Activated CD8-positive, alpha-beta memory T cell treated with anti-CD3 and anti-CD28 coated beads, Interleukin-2, amount 50 U/mL, for 48 hours (primary cell): Measurements from ENCODE around the gene SPATA33.

Experiments used
- DNase-seq: peaks from one replicate; pipeline ENCODE4 v3.0.0-alpha.2; 2020

SPATA33 gene

DNA sequence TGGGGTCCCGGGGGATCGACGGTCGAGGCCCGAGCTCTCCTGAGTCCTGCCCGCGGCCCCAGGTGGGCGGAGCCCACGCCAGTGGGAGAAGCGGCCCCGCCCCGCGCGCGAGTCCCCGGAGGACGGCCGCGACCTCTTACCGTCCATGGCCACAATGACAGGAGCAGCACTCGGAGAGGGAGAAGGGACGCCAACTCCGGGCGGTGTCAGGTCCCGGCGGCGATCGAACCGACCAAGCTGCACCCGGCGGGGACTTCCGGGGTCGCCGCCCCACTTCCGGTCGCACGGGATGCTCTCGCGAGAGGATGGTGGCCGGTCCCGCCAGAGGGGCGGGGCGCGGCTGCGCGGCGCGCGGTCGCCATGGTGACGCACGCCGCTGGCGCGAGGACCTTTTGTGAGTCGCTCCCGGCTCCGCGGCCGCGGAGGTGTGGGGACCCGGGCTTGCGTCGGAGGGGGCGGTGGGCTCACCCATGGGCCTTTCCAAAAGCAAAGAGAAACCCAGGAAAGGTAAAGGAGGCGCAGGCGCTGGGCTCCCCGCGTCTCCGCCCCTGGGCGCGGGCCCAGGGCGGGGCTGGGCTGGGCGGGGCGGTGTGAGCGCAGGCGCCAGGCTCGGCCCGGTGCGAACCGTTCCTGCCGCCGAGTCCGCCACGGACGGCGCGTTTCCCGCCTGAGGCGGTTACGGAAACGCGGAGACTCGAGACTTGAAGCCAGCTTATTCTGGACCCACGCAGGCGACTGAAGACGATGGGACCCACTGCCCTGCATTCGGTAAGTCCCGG lies at the start of gene SPATA33, which contains the start of gene CHMP1A:
SPATA33 (plus strand) TSS at position 395 of the 779 bp plus-strand sequence; CDS start at position 471, 76 bp downstream.
CHMP1A (minus strand) TSS at position 267 of the 779 bp plus-strand sequence; CDS start at position 147, 120 bp downstream.
- DNase-seq: peak; percentile 98

DNA sequence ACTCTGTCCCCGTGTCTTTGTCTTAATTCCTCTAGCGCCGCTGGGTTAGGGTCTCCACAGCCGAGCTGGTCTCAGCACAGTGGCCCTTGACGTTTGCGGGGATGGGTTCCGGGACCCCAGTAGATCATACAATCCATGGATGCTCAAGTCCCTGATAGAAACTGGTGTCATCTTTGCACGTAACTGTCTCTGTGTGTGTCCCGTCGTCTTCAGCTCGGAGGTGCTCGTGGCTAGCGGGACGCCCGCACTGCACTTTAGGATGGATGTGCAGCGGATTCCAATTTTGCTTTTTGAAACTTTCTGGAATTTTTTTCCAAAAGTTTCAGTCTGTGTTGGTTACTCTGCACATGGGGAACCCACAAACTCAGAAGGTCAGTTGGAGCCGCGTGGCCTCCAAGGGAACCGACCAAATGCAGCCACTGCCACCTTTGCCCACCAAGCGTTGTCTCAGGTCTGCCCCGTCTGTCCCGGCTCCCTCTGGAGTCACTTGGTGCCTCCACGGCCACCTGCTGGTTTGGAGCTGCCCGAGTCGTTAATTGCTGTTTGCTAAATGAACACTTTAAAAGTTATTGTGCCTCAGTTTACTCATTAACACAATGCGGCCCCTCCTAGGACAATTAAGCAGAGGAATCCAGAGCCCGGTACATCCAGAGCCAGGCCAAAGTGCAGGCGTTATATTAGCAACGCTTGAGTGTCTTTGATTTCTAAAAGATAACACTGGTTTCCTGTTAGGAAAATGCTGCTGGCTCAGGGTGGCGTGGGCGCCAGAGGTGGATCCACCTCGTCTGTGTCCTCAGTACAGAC lies 49.5 kb upstream of the SPATA33 start:
- no peak for DNase-seq

DNA sequence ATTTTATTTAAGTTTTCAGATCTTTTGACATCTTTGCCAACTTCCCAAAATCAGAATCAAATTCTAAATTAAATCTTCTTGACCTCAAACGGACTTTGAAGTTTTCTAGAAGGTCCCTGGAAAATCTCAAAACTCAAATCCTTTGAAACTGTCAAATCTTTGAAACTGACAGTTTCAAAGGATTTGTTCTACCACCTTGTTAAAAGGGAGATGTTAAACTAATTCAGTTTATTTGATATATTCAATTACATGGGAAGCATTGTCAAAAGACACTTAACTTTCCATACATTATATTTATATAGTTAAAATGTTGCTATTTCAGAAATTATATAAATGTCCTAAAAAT lies 47.6 kb upstream of the SPATA33 start:
- no peak for DNase-seq

DNA sequence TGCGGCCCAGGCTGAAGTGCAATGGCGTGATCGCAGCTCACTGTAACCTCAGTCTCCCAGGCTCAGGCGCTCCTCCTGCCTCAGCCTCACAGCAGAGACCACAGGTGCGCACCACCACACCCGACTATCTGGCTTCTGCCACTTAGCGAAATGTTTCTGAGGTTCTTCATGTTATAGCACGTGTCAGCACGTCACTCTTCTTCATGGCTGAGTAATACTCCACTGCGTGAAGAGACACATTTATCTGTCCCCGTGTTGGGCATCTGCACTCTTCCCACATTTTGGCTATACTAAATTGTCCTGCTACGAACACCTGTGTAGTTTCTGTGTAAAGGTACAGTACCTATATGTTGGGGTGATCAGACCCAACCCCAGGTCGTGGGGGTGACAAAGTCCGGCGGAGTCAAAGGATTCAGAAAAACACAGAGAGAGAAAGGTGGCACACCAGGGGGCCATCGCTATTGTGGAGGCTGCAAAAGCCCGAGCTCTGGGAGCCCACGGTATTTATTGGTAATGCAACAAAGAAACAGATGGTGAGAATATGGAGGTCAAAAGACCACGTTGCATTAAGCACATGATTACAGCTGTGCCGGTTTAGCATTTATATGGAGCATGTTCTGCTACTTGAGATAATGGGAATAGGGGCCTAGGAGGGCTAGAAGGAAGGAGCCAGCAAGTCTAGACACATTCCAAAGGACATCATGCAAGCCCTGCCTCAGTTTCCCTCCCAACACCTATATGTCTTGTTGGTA lies 45.0 kb upstream of the SPATA33 start:
- no peak for DNase-seq

DNA sequence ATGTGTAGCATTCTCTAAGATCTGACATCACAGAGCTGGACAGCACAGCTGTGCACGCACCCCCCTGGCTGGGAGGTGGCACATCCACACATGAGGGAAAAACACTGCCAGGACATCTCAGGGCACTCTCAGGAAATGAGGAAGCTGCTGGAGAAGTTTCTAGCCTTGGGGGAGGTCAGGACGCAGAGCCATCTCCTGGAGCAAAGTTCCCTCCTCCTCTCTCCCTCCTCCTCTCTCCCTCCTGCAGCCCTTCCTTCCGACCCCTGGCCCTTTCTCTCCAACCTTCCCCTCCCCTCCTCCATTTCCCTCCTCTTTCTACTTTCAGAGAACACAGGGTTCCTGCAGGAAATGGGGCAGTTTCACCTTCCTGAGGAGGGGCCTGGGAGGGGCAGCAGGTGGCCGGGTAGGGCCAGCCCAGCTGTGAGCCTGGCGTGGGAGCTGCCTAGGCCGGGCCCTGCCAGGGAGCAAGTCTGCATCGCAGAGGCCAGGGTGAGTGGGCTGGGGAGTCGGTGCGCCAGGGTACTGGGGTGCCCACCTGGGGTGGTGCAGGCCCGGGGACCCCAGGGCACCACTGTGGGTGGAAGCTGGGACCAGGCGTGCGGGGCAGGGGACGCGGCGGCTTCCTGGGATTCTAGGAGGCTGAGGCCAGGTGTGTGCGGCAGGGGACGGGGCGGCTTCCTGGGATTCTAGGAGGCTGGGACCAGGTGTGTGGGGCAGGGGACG lies 44.2 kb upstream of the SPATA33 start, which contains the start of gene DPEP1:
DPEP1 (plus strand) TSS at position 412 of the 723 bp plus-strand sequence. CDS start 16,769 bp downstream, outside the sequence.
- no peak for DNase-seq

DNA sequence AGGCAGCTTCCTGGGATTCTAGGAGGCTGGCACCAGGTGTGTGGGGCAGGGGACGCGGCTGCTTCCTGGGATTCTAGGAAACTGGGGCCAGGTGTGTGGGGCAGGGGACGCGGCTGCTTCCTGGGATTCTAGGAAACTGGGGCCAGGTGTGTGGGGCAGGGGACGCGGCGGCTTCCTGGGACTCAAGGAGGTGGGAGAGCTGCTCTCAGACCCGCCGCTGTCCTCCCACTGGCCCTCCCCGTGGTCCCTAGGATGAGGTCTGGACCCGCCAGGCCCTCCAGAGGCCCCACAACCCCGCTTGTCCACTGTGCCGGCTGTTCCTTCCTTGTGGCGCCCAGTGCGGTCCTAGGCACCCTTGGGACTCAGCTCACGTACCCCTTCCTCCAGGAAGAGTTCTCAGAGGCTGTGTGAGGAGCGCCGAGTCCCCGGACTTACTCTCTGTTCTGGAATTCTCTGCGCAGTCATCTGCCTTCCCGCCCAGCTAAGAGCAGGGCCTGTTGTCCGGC lies 43.6 kb upstream of the SPATA33 start:
- no peak for DNase-seq

DNA sequence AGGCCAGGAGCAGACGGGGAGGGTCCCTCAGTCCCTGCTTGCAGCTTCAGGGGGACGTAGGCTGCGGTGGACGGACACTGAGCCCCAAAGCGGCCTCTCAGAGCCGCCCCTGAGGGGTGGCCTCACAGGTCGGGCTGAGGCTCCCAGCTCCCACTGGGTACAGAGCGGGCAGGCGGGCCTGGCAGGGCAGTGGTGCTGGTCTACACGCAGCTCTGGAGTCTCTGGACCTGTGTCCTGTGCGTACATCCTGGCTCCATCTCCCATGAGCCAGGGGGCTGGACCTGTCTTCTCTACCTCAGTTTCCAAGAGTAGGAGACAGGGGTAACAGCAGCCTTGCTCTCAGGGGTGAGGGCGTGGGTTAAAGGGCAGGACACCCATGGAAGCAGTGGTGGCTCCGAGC lies 42.5 kb upstream of the SPATA33 start:
- no peak for DNase-seq

DNA sequence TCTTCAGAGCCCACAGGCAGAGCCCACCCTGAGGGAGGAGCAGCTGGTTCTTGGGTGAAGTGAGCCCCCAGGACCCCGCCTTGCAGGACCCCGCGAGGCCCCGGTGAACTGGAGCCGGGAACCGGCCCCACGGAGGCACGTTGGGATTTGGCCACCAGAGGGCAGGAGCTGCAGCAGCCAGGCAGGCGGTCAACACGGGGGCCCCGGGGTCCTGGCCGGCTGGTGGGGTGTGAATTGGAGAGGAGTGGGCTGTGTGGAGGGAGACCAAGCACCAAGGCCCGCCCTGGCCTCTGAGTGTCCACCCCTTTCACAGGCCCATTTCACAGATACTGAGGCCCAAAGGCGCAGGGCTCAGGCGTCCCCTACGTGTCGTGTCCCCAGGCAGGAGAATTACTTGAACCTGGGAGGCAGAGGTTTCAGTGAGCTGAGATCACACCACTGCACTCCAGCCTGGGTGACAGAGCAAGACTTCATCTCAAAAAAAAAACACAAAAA lies 42.0 kb upstream of the SPATA33 start:
- DNase-seq: no peak

DNA sequence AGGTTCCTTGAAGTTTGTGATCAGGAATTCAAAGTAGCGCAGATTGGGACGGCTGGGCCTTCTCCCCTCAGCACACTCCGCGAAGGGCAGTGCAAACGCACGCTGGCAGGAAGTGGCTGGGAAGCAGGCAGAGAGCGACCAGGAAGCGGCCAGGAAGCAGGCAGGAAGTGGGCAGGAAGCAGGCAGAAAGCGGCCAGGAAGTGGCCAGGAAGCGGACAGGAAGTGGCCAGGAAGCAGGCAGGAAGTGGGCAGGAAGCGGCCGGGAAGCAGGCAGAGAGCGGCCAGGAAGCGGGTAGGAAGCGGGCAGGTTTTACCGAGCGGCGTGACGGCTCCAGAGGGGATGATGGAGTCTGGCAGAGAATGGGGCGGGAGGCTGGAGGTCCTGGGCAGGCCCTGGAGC lies 41.0 kb upstream of the SPATA33 start:
- no peak for DNase-seq

DNA sequence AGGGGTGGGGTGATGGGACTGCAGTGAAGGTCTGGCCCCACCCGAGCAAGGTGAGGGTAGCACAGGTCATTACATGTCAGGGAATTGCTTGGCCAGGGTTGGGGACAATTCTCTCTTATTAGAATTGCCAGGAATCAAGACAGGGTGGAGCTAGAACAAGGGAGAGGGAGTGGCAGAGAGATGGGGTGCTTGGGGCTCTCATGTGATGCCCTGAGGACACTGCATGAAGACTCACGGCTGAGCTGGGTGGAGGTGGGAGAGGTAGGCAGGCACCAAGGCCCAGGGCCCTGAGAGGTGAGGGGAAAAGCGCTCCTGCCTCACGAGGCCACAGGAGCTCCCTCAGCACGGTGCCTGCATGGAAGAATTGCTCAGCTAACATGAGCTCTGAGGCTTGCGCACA lies 40.6 kb upstream of the SPATA33 start:
- DNase-seq: no peak

DNA sequence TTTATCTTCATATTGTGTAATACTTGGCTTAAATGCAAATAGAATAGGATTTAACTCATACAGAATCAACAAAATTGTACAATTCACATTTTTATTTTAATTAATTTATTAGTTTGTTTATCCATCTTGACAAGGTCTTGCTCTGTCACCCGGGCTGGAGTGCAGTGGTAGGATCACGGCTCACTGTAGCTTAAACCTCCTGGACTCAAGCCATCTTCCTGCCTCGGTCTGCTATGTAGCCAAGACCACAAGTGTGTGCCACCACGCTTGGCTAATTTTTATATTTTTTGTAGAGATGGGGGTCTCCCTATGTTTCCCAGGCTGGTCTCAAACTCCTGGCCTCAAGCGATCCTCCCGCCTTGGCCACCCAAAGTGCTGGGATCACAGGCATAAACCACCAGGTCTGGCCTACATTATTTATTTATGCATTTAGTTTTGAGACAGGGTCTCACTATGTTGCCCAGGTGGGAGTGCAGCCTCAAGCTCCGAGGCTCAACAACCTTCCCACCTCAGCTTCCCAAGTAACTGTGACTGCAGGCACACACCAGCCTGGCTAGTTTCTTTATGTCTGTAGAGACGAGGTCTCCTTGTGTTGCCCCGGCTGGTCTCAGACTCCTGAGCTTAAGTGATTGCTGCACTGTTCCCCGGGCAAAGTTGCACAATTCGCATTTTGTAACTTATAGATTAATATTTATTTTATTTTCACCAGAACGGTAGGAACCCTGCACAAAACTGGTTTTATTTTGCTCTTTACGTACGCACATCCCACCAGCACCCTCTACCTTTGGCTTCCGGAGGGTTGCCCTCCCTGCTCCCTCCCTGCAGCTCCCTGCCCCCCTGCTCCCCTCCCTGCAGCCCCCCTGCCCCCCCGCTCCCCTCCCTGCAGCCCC lies 39.3 kb upstream of the SPATA33 start:
- no peak for DNase-seq

DNA sequence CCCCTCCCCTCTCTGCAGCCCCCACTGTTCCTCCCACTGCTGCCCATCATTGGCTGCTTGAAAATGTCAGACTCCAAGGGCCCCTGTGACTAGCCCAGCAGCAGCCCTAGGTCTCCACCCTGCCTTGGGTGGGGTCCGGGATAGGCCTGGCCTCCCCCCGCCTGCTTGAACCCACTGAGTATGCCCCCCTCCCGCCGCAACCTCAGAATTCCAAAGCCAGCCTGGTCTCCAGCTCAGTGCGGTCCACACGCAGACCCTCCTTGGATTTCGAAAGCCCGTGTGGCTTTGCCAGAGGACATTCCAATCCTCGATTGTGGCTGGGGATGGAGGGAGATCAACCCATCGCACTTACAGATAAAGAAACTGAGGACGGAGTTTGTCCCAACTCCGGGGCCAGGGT lies 37.8 kb upstream of the SPATA33 start:
- no peak for DNase-seq

DNA sequence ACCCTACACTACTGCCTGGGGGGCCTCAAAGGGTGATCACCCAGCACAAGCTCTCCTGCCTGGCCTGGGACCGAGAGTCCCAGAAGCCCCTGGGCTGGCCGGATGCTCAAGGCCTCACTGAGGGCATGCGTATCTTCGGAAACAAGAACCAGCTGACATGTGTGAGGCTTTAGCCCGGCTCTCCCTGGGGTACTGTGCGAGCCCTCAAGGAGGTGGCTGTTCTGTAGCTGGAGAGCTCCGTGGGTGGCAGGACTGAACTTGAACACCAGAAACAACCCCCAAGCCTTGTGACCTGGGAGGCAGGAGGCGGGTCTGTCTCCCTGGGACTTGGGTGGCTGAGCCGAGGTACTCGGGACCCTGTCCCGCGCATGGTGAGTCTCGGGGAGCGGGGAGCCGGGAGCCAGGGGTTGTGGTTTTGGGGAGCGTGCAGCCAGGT lies 37.2 kb upstream of the SPATA33 start:
- no peak for DNase-seq

DNA sequence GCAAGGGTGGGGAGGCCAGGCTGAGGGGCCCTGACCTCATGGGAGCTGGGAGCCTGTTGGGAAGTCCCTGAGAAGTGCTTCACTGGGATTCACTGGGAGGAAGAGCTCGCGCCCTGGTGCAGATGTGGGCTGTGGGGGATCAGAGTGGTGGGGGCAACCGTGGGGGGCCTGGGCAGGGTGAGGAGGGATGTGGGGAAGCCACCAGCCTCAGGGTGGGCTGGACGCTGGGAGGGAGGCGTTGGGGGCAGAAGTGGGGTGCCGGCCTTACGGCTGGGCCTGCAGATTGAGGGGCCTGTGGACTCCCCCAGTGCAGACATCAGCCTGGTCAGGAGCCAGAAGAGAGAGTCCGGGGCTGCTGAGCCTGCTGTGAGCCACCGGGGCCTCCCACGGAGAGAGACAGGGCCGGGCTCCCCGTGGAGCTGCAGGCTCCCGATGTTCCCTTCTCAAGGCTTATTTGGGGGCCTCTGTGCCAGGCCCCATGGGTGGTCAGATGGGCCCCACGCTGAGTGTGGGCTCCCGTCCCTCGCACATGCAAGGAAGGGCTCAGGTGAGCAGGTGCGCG lies 36.4 kb upstream of the SPATA33 start:
- no peak for DNase-seq

DNA sequence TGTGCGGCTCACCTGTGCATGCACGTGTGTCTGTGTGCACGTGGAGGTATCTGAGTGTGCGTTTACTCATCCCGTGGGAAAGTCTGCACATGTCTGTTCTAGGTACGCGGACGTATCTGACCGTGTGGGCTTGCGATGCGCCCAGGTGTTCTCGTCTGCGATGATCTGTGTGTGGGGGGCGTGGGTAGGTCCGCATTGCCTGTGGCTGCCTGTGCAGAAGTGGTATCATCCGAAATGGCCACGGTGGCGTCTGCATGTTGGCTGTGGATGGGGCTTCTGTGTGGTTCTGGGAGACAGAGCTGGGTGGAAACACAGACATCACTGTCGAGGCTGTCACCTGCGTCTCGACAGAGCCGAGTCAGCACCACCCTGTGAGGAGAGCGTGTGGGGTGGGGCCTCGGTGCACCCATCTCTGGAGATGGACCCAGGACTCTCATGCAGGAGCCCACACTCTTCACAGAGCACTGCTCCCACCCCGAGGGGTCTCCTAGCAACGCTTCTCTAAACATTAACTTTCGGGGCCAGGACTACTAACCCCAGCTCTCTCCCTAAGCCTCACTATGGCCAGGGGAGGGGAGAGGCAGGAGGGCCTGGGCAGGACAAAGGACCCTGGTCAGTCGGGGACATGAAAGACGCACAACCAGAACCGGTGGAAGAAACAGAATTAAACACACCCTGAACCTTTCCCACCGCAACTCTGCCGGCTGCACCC lies 35.8 kb upstream of the SPATA33 start:
- DNase-seq: no peak

DNA sequence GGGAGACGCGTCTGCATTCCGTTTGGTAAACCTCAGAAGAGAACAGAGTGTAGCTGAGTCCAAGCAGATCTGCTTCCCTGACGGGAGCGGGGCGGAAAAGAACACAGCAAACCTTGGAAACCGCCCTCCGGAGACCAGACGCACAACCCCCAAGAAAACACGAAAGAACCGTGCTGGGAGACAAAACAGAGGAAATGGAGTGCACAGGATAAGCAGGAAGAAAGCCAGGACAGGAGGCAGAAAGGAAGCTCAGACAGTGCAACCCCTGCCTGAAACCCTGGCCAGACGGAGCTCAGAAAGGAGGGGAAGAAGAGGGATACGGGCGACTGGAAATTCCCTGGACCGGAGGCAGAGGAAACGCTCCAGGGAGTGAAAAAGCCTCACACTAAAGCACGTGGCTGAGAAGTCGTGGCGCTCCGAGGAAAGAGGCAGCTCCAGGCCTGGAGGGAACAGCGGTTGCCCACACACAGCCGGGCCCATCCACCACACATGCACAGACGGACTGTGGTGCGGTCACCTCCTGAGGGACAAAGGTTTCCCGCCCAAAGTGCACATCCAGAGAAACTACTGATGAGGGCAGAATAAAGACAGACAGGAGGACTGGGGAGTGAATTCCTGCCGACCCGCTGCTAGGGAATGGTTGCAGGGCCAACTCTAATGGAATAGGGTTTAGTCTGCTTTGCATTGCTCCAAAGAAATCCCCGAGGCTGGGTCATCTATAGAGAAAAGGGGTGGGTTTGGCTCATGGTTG lies 34.0 kb upstream of the SPATA33 start:
- no peak for DNase-seq

DNA sequence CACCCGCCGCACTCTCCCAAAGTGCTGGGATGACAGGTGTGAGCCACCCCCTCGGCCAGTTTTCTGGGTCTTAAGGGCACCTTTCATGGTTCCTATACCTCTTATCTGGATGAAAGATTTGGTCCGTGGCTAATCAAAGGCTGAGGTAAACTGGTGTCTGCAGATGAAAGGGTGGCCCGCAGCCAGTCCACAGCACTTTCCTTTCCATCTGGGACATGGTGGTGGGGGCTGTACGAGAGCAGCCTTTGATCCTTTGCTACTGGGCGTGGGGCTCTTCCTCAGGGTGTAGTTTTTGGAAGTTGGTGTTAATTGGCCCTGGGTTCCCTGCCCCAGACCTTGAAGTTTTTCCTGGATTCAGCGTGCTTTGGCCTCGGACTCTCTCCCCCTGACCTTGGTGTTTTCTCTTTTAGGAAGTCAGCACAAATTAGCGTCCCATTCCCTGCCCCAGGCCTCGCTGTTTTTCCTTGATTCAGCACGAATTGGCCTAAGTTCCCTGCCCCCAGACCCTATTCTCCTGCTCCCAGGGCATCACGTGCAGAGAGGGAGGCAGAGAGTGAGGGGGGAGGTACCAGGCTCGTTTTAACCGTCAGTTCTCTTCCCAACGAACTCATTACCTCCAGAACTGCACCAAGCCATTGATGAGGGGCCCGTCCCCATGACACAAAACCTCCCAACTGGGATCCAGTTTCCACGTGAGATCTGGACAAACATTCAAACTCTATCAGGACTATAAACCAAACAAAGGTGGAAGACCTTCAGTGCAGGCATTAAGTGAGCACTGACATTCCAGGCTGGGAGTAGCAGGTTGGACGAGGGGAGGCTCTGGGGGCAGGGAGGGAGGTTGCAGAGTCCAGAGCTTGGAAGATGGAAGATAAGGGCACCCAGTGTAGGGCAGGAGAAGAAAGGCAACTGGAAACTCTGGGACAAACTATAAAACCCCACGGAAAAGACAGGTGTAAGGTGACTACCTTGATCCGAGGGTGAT lies 32.6 kb upstream of the SPATA33 start:
- no peak for DNase-seq
